Psoas muscle (tissue), 8 donors: ENCODE data around the gene TLCD3B. TPM values are rescaled to one million over a fixed set of nuclear protein-coding genes. Genes with fewer than 3 reads are reported as not detected.

Source experiments
- ATAC-seq, 4 donors: fragments of 200-7000 bp; cut with Tn5 transposase; one replicate each; pipeline ENCODE4 v1.9.1; 2020; ENCODE audit warnings: moderate library complexity in 3 of 4, mild to moderate bottlenecking in 2 of 4
- DNase-seq, 2 donors: peaks; one replicate each; pipeline ENCODE4 v3.0.0-alpha.2; 2020
- H3K27ac ChIP-seq: fragments of 200-600 bp; one replicate; pipeline ENCODE4 v1.8.0; 2022
- H3K27me3 ChIP-seq, 3 donors: fragments of 200-600 bp in 1 of 3; one replicate each; pipeline versions ENCODE4 v1.6.1 to v1.8.0; 2013 to 2022; ENCODE audit warnings: low read length in 2 of 3, mild to moderate bottlenecking in 2 of 3, moderate library complexity in 1 of 3; ENCODE audit not compliant: insufficient read depth in 3 of 3
- H3K36me3 ChIP-seq, 2 donors: fragments of 200-600 bp in 1 of 2; one replicate each; pipeline versions ENCODE4 v1.6.1 to v1.8.0; 2013 to 2022; ENCODE audit warnings: low read depth in 1 of 2, mild to moderate bottlenecking in 1 of 2, moderate library complexity in 1 of 2; ENCODE audit not compliant: insufficient read depth in 1 of 2
- H3K4me1 ChIP-seq: fragments of 200-600 bp; one replicate; pipeline ENCODE4 v1.8.0; 2022
- H3K4me3 ChIP-seq: fragments of 200-600 bp; one replicate; pipeline ENCODE4 v1.8.0; 2022; ENCODE audit warnings: mild to moderate bottlenecking
- H3K9me3 ChIP-seq: fragments of 200-600 bp; one replicate; pipeline ENCODE4 v1.8.0; 2022
- CTCF ChIP-seq: fragments of 200-600 bp; IDR thresholded peaks from one replicate; pipeline ENCODE4 v1.8.0; 2022; ENCODE audit warnings: antibody characterized with exemption
- WGBS, 3 donors: extraction: QIAGEN DNeasy Blood & Tissue Kit; methylation state at CpG; one replicate each; pipeline versions ENCODE4 v1.1.6 to v1.1.7; 2013; 5-methylcytosine and 5-hydroxymethylcytosine counted together
- intact Hi-C, 2 donors: fragments of 100-400 bp; cut with DNase I; formaldehyde crosslinking; loops; one replicate each; pipeline versions ENCODE4 v1.11.0 to v1.14.2; 2022
- polyA plus RNA-seq, 3 donors: library from polyadenylated mRNA; stranded (reverse); fragments of 200-250 nt; gene quantifications; one replicate each; pipeline ENCODE4 v1.2.3, GENCODE V29; 2013
- total RNA-seq, 4 donors: library from RNA; stranded (reverse); fragmentation: NEBNext Ultra II Directional in 2 of 4; extraction: Animal tissue kit (Norgen Biotek cat#: 25700) in 2 of 4; gene quantifications; one replicate each; pipeline versions ENCODE4 v1.2.1 to v1.2.4, GENCODE V29; 2021 to 2023
- donor health status: healthy with polysubstance abuse.
- donor health status: DM: no; HTN: no; CAD: no; lungs with moderate emphysema.
- donor health status: Bipolar disorder and iron deficiency.
- donor health status: healthy.
- donor health status: DM: yes; HTN: yes; CAD: no.
- donor health status: DM: no; HTN: no; CAD: no.
- donor health status: DM: no; HTN: no; CAD: no.
- donor health status: DM: yes; HTN: yes; CAD: no.

The TLCD3B gene
- total and polyA plus RNA-seq, 7 donors = 0.13 to 1.9 (median 0.22) TPM

- TF ChIP-seq CTCF = no peak
- Histone ChIP-seq H3K4me1 (peaks cover 21% of the 10 kb centered on the region), H3K27me3 (no peaks in the 10 kb centered on the region), H3K36me3 (peaks cover 3 to 63% of the 10 kb centered on the region in 2 donors), H3K9me3 (no peaks in the 10 kb centered on the region), H3K4me3 (no peak overlapping the region), H3K27ac (no peak overlapping the region)
- ATAC-seq (no peak), DNase-seq (no peak)
- WGBS, 3 donors = 81 to 86% (median 82%) methylated on average over 24 to 25 of the region's 25 CpGs
- intact Hi-C loops = no loop called here
Observed at GRCh38 chr16:29993191-29993902, 37.7 kb downstream of the TLCD3B start.

- TF ChIP-seq CTCF = no peak
- peaks cover 3 to 70% of the 10 kb centered on the region in 2 donors for H3K36me3 ChIP-seq
Observed at GRCh38 chr16:29992344-29992967, 38.6 kb downstream of the TLCD3B start.

GRCh38 chr16:29991571-29991904 lies 39.5 kb downstream of the TLCD3B start:
- TF ChIP-seq CTCF = no peak
- ATAC-seq (no peak), DNase-seq (no peak)
- Histone ChIP-seq H3K4me3 (no peak overlapping the region), H3K4me1 (peaks cover 15% of the 10 kb centered on the region), H3K36me3 (peaks cover 6 to 79% of the 10 kb centered on the region in 2 donors), H3K27me3 (no peaks in the 10 kb centered on the region), H3K9me3 (no peaks in the 10 kb centered on the region), H3K27ac (no peak overlapping the region)
- 65 to 87% (median 77%) methylated on average over 3 to 5 of the region's 5 CpGs for WGBS, 3 donors
- intact Hi-C loops = no loop called here

More at GRCh38 chr16:29992344-29992967, 38.6 kb downstream of the TLCD3B start:
- no peak for DNase-seq
- 34 to 58% (median 47%) methylated on average over 7 of the region's 7 CpGs for WGBS, 3 donors
- H3K4me3 ChIP-seq = no peak overlapping the region
- no peak overlapping the region for H3K27ac ChIP-seq
- no peaks in the 10 kb centered on the region for H3K27me3 ChIP-seq
- no peak for ATAC-seq
- intact Hi-C loops = no loop called here
- no peaks in the 10 kb centered on the region for H3K9me3 ChIP-seq
- H3K4me1 ChIP-seq = peaks cover 21% of the 10 kb centered on the region

DNA sequence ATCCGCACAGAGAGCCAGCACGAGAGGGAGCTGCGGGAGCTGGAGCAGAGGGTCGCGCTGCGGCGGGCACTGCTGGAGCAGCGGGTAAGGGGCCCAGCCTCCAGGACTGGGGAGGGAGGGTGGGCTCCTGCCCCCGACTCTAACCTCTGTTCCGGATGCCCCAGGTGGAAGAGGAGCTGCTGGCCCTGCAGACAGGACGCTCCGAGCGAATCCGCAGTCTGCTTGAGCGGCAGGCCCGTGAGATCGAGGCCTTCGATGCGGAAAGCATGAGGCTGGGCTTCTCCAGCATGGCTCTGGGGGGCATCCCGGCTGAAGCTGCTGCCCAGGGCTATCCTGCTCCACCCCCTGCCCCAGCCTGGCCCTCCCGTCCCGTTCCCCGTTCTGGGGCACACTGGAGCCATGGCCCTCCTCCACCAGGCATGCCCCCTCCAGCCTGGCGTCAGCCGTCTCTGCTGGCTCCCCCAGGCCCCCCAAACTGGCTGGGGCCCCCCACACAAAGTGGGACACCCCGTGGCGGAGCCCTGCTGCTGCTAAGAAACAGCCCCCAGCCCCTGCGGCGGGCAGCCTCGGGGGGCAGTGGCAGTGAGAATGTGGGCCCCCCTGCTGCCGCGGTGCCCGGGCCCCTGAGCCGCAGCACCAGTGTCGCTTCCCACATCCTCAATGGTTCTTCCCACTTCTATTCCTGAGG lies 40.0 kb downstream of the TLCD3B start:
- H3K27ac ChIP-seq = no peak overlapping the region
- intact Hi-C loops = no loop called here
- H3K27me3 ChIP-seq = no peaks in the 10 kb centered on the region
- WGBS, 3 donors = 89 to 91% (median 90%) methylated on average over 32 to 35 of the region's 35 CpGs
- DNase-seq (no peak), ATAC-seq (no peak)
- H3K4me3 ChIP-seq = no peak overlapping the region
- H3K4me1 ChIP-seq = peaks cover 14% of the 10 kb centered on the region
- peaks cover 11 to 84% of the 10 kb centered on the region in 2 donors for H3K36me3 ChIP-seq
- H3K9me3 ChIP-seq = no peaks in the 10 kb centered on the region
- TF ChIP-seq CTCF = no peak
